ENCODE results near the gene CD151.
A peak's percentile ranks its signal among the peaks of the same experiment; 100 is the strongest.

CD151 gene

GRCh38 chr11:829176-829846 lies 3.4 kb upstream of the CD151 start:
- Histone ChIP-seq H3K4me3 (ENCODE audit: severe bottlenecking) (no peak overlapping the region), H3K9me3 (ENCODE audit: severe bottlenecking) (no peaks in the 10 kb centered on the region), H3K27ac (ENCODE audit: poor library complexity, severe bottlenecking) (no peak overlapping the region), H3K36me3 (ENCODE audit: low read depth) (no peaks in the 10 kb centered on the region), H3K4me1 (ENCODE audit: insufficient read depth, poor library complexity, severe bottlenecking) (peaks cover 5% of the 10 kb centered on the region), H3K27me3 (ENCODE audit: insufficient read depth, poor library complexity, severe bottlenecking) (peaks cover 18% of the 10 kb centered on the region)
- ATAC-seq (ENCODE audit: low read depth) = no peak
- TF ChIP-seq CTCF (IDR thresholded peaks at IDR 0.05; ENCODE audit: poor library complexity, severe bottlenecking) = no peak
- no peak for DNase-seq (ENCODE audit: low spot score)

- TF ChIP-seq CTCF (IDR thresholded peaks at IDR 0.05; ENCODE audit: poor library complexity, severe bottlenecking) = no peak
- Histone ChIP-seq H3K4me3 (ENCODE audit: severe bottlenecking) (peak overlapping the region; percentile 20), H3K27ac (ENCODE audit: poor library complexity, severe bottlenecking) (no peak overlapping the region), H3K27me3 (ENCODE audit: insufficient read depth, poor library complexity, severe bottlenecking) (peaks cover 18% of the 10 kb centered on the region), H3K36me3 (ENCODE audit: low read depth) (no peaks in the 10 kb centered on the region), H3K9me3 (ENCODE audit: severe bottlenecking) (no peaks in the 10 kb centered on the region), H3K4me1 (ENCODE audit: insufficient read depth, poor library complexity, severe bottlenecking) (peaks cover 10% of the 10 kb centered on the region)
- ATAC-seq (ENCODE audit: low read depth) (peak; percentile 0; the same call in 1 of the 3 replicates), DNase-seq (ENCODE audit: low spot score) (no peak)
Measured at GRCh38 chr11:829847-830294, 2.9 kb upstream of the CD151 start.

- Histone ChIP-seq H3K4me1 (ENCODE audit: insufficient read depth, poor library complexity, severe bottlenecking) (peaks cover 13% of the 10 kb centered on the region), H3K9me3 (ENCODE audit: severe bottlenecking) (no peaks in the 10 kb centered on the region), H3K36me3 (ENCODE audit: low read depth) (peaks cover 4% of the 10 kb centered on the region; the same call in 1 of the 2 replicates), H3K27me3 (ENCODE audit: insufficient read depth, poor library complexity, severe bottlenecking) (peaks cover 18% of the 10 kb centered on the region), H3K4me3 (ENCODE audit: severe bottlenecking) (peak overlapping the region; percentile 20), H3K27ac (ENCODE audit: poor library complexity, severe bottlenecking) (no peak overlapping the region)
- no peak for TF ChIP-seq CTCF (IDR thresholded peaks at IDR 0.05; ENCODE audit: poor library complexity, severe bottlenecking)
- ATAC-seq (ENCODE audit: low read depth) (peak; percentile 59), DNase-seq (ENCODE audit: low spot score) (peak; percentile 88)
Measured at GRCh38 chr11:830295-831117, 2.2 kb upstream of the CD151 start.

- no peak for TF ChIP-seq CTCF (IDR thresholded peaks at IDR 0.05; ENCODE audit: poor library complexity, severe bottlenecking)
- no peak for ATAC-seq (ENCODE audit: low read depth)
- no peak overlapping the region for H3K4me3 ChIP-seq (ENCODE audit: severe bottlenecking)
- H3K27me3 ChIP-seq (ENCODE audit: insufficient read depth, poor library complexity, severe bottlenecking) = peaks cover 18% of the 10 kb centered on the region
- peaks cover 6% of the 10 kb centered on the region for H3K36me3 ChIP-seq (ENCODE audit: low read depth)
- no peak for DNase-seq (ENCODE audit: low spot score)
- H3K4me1 ChIP-seq (ENCODE audit: insufficient read depth, poor library complexity, severe bottlenecking) = peaks cover 13% of the 10 kb centered on the region
- no peak overlapping the region for H3K27ac ChIP-seq (ENCODE audit: poor library complexity, severe bottlenecking)
- no peaks in the 10 kb centered on the region for H3K9me3 ChIP-seq (ENCODE audit: severe bottlenecking)
Measured at GRCh38 chr11:831118-831864, 1.5 kb upstream of the CD151 start.

All from RWPE2 (cell line).